SK-N-MC (cell line): ENCODE data around the gene PCNX3.

Experiments used
- EZH2 ChIP-seq: fragments of 200-600 bp; sonication (generic); IDR thresholded peaks from one replicate; pipeline ENCODE4 v1.6.1; 2017; ENCODE audit warnings: antibody characterized with exemption
- POLR2AphosphoS5 ChIP-seq: IDR thresholded peaks from 2 replicates; pipeline ENCODE4 v1.6.1; 2012; ENCODE audit warnings: mild to moderate bottlenecking, low read depth, low read length, borderline replicate concordance

DNA sequence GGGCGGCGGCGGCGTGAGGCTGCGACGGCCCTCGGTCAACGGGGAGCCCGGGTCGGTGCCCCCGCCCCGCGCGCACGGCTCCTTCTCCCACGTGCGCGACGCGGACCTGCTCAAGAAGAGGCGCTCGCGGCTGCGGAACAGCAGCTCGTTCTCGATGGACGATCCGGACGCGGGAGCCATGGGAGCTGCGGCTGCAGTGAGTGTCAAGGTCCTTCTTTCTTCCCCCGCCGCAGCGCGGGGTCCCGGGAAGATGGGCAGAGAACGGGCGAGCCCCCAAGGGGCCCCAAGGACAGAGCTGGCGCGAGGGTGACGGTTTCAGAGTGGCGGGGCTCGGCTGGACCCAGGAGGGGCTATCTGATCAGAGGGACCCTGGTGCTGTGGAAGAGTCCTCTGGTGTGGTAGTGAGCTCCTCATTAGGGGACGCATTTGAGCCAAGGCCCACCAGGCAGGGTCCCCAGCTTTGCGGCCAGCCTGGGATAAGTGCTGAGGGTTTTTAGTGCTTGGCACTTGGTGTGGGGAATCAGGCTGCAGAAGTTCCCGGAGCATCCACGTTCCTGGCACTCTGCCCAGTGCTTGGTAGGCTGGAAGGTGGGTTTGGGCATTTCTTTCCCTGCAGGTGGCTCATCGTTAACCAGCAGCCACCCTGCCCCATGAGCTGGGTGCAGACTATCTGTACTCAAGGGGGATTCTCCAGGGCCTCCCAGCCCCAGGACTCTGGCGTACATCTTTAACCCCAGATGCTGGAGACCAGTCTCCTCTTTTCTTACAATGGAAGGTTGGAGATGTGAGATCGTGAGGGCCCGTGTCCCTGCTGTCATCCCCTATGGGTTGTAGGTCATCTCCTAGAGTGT lies 30.0 kb upstream of the PCNX3 start:
- no peak for TF ChIP-seq POLR2AphosphoS5
- TF ChIP-seq EZH2: no peak
